ENCODE results near the gene CASP8AP2.
A peak's percentile ranks its signal among the peaks of the same experiment; 100 is the strongest.
"Not testable (repeated sequence)": the region's sequence is repeated elsewhere in the genome, so short reads cannot be mapped to it uniquely, and the experiment has no call there.

The CASP8AP2 gene

DNA sequence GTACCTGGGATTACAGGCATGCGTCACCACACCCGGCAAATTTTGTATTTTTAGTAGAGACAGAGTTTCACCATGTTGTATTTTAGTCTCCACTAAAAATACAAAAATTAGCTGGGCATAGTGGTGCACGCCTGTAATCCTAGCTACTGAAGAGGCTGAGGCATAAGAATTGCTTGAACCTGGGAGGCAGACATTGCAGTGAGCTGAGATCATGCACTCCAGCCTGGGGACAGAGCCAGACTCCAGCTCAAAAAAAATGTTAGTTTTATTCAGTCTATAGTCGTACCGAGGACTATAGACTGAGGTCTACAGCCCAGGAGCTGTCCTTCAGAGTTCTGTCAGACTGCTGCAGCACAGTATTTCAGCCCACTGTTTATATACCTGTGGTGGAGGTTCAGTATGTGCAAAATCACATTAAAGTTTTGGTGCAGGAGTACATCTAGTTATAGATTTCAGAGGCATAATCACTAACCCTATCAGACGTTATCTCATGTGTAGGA is 3.6 kb upstream of the CASP8AP2 start:
- no peak for DNase-seq

DNA sequence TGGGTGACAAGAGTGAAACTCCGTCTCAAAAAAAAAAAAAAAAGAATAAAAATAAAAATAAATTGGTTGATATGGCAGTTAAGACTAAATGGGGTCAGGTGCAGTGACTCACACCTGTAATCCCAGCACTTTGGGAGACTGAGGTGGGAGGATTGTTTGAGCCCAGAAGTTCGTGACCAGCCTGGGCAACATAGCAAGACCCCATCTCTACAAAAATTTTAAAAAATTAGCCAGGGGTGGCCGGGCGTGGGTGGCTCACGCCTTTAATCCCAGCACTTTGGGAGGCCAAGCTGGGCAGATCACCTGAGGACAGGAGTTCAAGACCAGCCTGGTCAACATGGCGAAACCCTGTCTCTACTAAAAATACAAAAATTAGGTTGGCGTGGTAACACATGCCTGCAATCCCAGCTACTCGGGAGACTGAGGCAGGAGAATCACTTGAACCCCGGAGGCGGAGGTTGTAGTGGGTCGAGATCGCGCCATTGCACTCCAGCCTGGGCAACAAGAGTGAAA is 1.1 kb upstream of the CASP8AP2 start:
- not testable (repeated sequence) for DNase-seq

DNA sequence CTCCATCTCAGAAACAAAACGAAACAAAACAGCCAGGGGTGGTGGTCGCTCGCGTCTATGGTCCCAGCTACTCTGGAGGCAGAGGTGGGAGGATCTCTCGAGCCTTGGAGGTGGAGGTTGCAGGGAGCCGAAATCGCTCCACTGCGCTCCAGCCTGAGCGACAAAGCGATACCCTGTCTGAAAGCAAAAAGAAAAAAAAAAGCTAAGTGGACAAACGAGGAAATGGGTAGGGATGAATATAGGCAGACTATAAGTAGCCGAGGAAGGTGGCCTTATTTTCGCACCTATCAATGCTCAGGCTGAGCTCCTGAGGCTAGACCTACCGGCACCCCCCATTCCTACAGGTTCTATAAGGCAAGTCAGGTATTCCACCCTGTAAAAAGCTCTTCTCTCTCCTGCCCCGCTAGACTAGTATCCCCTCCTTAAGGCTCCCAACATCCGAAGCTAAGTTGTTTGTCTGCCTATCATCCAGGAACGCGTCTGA is 650 bp upstream of the CASP8AP2 start:
- peak in 1 of 2 experiments; percentile 79 for DNase-seq

DNA sequence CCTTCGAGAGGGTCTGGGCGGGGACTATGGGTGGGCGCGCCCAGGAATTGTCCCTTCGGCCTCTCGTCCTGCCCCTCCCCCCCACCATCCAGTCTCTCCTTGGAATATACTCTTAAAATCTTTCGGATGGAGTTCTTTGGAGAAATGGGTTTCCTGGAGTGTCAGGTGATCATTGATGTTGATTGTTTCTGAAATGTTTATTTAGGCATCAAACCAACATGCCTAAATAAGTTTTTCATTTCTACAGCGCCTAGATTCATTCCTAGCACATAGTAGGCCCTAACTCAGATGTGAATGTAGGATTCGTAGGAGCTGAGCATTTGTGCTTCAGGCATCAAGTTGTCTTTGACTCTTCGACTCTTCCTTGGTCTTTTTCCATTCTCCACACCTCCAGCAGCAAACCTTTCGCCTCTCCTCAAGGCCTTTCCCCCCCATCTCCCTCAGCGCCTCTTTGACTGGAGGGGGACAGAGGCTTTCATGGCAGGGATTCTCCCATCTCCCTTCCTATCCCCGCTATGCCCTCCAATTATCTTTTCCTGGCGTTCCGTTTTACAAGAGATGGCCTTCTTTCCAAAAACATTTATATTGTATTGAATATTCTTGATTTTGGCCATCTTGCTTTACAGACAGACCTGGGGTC is 610 bp downstream of the CASP8AP2 start:
- DNase-seq: no peak

DNA sequence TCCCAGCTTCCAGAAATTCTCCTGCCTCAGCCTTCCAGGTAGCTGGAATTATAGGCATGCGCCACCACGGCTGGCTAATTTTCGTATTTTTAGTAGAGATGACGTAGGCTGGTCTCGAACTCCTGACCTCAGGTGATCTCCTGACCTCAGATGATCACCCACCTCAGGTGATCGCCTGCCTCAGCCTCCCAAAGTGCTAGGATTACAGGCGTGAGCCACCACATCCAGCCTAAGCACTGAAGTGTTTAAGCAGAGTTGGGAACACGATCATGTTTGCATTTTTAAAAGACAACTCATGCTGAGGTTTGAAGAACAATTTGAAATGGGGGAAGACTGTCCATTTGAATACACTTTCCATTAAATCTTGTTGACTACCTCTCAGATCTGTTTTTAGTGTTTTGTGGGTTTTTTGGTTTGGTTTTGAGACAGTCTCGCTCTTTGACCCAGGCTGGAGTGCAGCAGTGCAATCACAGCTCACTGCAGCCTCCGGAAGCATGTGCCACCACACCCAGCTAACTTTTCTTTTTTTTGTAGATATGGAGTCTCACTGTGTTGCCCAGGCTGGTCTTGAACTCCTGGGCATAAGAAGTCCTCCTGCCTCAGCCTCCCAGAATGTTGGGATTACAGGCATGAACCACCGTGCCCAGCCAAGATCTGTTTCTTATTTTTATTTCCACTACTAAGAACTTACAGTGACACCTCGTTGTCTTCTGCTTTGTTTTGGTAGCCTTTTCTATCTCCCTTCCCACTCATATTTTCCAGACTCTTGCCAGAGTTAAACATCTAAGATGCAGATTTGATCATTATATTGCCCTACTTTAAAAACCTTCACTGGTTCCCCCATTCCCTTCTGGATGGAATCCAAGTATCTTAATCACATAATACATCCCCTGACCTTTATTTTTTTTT is 5.5 kb downstream of the CASP8AP2 start:
- DNase-seq: no peak

DNA sequence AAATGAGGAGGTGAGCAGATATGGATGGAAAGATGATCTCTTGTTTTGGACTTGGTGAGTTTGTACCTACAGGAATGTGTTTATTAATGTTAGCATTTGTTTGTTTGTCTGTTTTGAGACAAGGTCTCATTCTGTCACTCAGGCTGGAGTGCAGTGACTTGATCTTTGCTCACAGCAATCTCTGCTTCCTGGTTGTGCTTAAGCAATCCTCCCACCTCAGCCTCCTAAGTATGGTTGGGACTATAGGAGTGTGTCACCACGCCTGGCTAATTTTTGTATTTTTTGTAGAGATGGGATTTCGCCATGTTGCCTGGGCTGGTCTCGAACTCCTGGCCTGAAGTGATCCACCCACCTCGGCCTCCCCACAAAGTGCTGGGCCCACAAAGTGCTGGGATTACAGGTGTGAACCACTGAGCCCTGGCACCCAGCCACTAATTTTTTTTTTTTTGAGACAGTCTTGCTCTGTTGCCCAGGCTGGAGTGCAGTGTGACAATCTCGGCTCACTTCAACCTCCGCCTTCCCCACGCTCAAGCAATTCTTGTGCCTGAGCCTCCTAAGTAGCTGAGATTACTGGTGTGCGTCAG is 7.1 kb downstream of the CASP8AP2 start:
- no peak for DNase-seq

DNA sequence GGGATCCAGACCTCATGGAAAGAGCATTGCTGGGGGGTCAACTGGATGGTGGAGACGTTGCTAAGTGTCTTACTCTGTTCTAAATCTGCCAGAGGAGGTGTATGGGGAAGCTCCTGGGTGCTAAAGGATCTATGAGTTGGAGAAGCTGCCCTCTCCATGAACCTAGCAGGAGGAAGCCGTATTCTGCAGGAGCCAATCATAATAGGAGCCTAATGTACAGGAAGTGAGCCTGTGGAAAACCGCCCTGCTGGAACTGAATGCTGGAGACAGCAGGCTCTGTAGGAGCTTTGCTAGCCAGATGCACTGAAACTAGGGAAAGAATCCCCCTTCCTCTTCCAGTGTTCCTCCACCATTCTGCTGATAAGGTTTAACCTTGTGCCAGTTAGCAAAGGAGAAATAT is 10.9 kb downstream of the CASP8AP2 start:
- DNase-seq: no peak

DNA sequence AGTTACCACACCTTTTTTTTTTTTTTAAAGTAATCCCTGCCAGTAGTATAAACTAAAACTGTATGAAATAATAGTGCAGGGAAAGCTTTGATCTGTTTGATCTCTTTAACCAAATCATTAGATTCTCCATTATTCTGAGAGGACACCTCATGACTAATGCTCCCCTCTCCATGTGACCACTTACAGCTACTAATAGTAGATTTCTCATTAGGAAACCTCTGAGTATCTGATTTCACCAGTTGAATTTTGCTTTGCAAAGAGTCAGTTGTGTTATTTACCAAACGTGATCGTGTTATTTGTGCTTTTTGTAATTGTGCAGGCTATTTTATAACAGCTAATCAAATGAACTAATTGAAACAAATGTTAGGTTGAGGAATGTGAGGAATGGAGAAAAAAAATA is 12.5 kb downstream of the CASP8AP2 start:
- no peak for DNase-seq

DNA sequence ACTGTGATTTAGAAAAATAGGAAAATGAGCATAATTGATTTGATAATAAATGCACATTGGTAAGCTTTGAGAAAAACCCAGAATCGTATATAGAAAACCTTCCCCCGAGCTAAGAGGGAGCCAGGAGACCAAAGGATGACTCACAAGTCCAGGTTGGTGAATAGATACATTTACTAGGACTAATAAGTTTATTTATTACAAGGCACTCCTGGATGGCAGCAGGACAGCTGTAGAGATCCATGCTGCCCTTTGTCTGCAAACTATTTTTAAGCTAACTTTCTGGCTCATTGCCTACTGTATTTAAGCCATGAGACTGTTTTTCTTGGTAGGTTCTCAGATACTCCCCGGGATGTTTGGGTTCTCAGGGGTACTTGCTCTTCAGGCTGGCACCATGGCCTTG is 13.4 kb downstream of the CASP8AP2 start:
- DNase-seq: no peak

DNA sequence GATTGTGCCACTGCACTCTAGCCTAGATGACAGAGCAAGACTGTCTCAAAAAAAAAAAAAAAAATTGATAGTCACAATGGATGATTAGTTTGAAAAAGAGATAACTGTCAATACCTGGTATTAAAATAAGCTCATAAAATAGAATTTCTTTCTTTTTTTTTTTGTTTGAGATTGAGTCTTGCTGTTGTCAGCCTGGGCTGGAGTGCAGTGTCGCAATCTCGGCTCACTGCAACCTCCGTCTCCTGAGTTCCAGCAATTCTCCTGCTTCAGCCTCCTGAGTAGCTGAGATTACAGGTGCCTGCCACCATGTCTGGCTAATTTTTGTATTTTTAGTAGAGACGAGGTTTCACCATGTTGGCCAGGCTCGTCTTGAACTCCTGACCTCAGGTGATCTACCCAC is 17.8 kb downstream of the CASP8AP2 start:
- not testable (repeated sequence) for DNase-seq

DNA sequence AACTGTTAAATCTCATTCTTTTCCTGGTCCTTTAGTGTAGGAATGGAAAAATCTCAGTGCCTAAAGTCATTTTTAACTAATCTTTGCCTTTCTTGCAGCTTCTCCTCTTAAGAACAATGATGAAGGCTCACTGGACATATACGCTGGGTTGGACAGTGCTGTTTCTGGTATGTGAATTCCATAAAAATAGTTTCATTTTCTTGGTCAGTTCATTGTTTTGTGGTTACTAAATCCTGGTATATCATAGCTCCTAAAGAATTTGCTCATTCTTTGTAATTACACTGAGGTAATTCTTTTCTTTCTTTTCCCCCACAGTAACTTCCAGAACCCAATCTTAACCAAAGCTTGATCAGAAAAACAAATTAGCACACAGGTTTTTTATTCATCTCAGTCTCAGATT is 23.4 kb downstream of the CASP8AP2 start:
- DNase-seq: no peak

DNA sequence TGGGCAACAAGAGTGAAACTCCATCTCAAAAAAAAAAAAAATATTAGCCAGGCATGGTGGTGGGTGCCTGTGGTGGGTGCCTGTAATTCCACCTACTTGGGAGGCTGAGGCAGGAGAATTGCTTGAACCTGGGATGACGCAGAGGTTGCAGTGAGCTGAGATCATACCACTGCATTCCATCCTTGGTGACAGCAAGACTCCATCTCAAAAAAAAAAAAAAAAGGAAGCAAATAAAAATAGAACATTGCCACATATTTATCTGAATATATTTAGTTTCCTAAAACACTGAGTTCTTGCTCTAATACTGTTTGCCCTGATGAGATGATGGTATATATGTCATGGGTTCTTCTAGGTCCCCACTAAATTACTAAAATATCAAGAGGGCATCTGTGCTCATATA is 28.4 kb downstream of the CASP8AP2 start:
- no peak for DNase-seq

DNA sequence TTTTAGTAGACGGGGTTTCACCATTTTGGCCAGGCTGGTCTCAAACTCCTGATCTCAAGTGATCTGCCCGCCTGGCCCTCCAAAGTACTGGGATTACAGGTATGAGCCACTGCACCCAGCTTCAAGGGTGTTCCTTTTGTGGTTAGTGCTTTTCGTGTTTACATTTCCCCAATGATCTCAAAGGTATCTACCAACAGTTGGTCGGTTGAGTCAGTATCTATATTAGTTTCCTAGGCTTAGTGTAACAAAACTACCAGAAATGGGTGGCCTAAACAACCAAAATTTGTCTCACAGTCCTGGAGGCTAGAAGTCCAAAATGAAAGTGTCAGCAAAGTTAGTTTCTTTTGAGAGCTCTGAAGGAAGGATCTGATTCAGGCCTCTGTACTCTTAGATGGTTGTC is 30.1 kb downstream of the CASP8AP2 start:
- no peak for DNase-seq

DNA sequence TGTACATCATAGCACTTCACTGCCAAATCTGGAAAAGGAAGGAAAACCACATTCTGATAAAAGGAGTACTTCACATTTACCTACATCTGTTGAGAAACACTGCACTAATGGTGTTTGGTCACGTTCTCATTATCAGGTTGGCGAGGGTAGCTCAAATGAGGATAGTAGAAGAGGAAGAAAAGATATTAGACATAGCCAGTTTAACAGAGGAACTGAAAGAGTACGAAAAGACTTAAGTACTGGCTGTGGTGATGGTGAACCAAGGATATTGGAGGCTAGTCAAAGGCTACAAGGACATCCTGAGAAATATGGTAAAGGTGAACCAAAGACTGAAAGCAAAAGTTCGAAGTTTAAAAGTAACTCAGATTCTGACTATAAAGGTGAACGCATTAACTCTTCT is 32.6 kb downstream of the CASP8AP2 start:
- no peak for DNase-seq

DNA sequence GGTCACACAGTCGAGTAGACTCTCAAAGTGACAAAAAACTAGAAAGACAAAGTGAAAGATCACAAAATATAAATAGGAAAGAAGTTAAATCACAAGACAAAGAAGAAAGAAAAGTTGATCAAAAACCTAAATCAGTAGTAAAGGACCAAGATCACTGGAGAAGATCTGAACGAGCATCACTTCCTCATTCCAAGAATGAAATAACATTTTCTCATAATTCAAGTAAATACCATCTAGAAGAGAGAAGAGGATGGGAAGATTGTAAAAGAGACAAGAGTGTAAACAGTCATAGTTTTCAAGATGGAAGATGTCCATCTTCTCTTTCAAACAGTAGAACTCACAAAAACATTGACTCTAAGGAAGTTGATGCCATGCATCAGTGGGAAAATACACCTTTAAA is 33.0 kb downstream of the CASP8AP2 start:
- no peak for DNase-seq

DNA sequence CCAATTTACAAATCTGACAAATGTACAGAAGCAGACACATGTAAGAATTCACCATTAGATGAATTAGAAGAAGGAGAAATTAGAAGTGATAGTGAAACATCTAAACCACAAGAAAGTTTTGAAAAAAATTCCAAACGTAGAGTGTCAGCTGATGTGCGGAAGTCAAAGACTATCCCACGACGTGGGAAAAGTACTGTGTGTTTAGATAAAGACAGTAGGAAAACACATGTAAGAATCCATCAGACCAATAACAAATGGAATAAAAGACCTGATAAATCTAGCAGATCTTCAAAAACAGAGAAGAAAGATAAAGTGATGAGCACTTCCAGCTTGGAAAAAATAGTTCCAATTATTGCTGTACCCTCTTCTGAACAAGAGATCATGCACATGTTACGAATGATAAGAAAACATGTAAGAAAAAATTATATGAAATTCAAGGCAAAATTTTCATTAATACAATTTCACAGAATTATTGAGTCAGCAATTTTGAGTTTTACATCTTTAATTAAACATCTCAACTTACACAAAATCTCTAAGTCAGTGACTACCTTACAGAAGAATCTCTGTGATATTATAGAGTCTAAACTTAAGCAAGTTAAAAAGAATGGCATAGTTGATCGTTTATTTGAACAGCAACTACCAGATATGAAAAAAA is 36.5 kb downstream of the CASP8AP2 start:
- no peak for DNase-seq

DNA sequence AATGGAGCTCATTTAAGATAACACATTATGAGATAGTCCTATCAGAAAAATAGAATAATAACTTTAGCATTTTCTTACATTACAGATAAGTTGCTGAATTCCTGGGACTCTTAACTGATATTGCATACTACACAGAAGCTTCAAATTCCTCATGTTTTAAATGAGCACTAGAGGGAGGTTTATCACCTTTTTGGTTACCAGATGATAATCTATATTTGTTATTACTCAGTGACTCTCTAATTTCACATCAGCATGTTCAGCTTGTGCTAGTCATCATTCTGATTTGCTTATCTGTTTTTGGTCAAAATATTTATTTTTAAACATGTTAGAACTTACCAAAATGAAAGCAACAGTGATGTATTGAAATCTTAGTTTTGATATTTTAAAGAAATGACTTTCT is 44.0 kb downstream of the CASP8AP2 start:
- no peak for DNase-seq

DNA sequence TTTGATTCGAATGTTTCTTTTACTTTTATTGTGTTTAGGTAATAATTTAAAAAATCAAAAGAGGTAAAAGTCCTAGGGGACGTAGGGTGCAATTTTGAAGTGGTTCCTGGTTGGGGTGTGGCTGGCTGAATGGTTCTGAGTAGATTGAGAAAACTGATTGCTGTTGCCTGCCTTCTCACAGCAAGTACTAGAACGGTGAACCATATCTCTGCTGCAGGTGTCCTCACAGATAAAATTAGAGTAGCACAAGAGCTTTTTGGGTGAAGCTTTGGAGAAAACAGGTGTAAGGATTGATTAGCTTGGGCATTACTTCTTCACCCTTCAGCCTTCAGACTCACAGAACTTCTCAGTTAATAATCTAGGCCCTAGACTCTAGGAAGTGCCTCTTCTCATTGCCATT is 44.8 kb downstream of the CASP8AP2 start:
- no peak for DNase-seq

DNA sequence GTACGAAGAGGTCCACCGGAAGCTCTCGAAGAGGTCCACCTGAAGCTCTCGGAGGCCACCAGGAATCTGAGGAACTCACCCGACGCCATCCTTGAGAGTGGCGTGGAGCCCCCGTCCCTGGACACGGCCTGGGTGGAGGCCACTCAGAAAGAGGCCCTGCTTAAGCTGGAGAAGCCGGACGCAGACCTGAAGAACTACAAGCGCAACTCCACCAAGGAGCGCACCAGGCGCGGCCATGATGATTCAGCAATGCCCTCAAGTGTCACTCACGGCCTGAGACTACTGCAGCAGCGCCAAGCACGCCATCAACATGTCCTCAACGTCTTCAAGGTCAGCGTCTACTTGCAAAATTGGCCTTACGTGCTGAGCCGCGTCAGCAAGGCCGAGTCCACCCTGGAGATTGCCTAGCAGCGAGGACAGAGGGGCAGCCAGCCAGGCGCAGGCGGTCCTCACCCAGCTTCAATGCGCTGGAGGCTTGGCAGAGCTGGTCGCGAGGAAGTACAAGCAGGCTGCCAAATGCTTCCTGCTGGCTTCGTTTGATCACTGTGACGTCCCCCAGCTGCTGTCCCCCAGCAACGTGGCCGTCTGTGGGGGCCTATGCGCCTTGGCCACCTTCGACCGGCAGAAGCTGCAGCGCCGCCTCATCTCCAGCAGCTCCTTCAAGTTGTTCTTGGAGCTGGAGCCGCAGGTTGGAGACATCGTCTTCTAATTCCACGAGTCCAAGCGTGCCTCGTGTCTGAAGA is 56.9 kb downstream of the CASP8AP2 start:
- DNase-seq: no peak

DNA sequence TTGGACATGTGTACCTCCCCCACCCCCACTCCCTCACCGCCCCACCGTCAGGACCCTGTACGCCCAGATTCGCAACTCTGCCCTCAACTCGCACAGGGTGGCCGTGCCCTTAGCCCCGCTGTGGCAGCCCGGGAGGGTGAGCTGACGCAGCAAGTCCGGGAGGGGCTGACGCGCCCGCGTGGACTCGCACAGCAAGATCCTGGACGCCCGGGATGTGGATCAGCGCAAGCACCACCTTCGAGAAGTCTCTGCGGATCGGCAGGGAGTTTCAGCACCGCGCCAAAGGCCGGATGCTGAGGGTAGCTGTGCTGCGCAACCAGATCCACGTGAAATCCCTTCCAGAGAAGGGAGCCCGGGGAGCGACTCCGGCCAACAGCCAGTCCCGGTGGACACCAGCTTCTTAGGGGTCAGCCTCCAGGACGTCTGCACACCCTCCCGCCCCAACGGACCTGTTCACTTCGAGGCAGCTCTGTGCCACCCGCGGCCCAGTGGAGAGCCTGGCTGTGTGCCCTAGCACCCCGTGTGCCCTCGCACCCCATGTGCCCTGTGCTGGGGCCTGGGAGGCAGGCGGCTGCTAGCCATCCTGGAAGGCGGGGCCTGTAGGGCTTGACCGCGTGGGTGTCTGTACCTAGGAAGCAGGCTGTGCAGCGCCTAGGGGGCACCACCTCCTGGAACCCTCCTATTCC is 57.9 kb downstream of the CASP8AP2 start:
- no peak for DNase-seq

DNA sequence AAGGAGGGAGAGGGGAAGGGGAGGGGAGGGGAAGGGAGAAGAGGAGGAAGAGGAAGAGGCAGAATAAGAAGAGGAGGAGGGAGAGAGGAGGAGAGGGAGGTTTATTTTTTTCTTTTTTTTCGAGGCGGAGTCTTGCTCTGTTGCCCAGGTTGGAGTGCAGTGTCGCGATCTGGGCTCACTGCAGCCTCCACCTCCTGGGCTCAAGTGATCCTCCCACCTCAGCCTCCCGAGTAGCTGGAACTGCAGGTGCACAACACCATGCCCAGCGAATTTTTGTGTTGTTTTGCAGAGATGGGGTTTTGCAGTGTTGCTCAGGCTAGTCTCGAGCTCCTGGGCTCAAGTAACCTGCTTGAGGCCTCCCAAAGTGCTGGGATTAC is 58.4 kb downstream of the CASP8AP2 start:
- no peak for DNase-seq

DNA sequence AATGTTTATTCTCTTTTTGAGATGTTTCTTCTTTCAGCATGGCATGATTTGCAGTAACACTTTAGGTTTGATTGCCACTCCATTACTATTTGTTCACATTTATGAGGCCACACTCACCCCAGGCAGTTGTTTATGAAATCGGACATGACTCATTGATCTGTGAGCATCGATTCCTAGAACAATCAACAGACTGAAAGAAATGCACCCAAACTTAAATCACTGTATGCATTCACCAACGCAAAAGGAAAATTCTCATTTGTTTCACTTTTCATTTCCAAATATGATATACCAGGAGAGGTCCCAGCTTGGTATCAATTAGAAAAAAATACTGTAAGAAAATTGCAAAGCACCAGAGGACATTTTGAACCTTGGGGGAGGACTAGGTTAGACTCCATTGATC is 59.2 kb downstream of the CASP8AP2 start:
- DNase-seq: no peak

Data from NCI-H187 (cell line).